ENCODE data around the gene GCK. TPM values are rescaled to one million over a fixed set of nuclear protein-coding genes. Genes with fewer than 3 reads are reported as not detected.

The GCK gene
- total and polyA plus RNA-seq, 2 of the 13 experiments (the other 11 are each of a cell fraction or from before 2014, with no cell fraction given) = not detected

DNA sequence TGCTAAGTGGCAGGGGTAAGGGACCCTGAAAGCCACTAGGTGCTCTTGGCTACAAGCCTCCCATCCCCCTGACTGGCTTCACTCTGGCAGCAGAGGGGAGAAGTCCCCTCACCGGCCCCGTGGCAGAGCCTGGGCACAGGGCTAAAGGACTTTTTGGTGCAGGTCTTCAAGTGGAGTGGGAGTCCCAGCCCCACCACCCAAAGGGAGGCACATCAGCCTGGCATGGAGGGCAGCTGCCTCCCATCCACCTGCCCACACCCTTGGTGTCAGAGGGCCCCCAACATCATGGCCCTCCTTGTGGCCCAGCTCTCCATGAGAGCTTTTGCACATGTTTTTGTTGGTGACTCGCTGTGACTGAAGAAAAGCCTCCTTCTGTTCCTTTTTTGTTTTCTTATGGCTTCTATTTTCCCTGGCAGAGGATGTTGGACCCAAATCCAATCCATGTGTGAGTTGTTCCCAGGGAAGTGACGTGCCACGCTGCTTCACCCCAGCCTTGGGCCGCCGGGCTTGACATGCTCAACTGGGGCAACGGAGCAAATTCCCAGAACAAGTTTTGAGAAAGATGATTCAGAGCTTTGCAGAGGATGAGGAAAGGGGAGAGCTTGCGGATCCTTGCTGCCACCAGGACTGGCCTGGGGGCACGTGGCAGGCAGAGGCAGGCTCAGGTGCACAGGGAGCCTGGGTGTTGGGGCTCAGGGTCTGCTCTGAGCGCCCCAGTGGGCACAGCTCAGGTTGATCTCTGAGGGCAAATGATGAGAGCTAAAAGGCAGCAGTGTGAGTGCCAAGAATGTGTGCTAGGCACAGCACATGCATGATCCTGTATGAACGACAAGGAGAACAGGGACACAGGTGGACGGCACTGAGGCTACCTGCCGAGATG lies 87.0 kb downstream of the GCK start:
- DNase-seq (ENCODE audit: low spot score) (no peak), FAIRE-seq (no peak), ATAC-seq (no peak; the same call in 2 of the 3 replicates)
- Histone ChIP-seq H3K4me2 (ENCODE audit: low read depth, low read length) (peak overlapping the region; percentile 7; the same call in 1 of the 2 replicates), H3K4me1 (ENCODE audit: insufficient read depth, low read length) (peaks cover 54% of the 10 kb centered on the region), H2AFZ (ENCODE audit: low read length) (no peak overlapping the region), H3K27ac (ENCODE audit: extremely low read length, insufficient read depth, low read length) (no peak overlapping the region), H3K4me3 (replicated peaks in 1 of 3; ENCODE audit: insufficient read depth in 1 of 3, low read depth in 2 of 3, low read length in 3 of 3) (no peak overlapping the region), H3K9ac (ENCODE audit: insufficient read depth, low read depth, low read length) (no peak overlapping the region), H3K79me2 (ENCODE audit: insufficient read depth, low read length) (no peaks in the 10 kb centered on the region), H3K36me3 (replicated peaks in 1 of 2; ENCODE audit: control insufficient read depth in 1 of 2, insufficient read depth in 2 of 2, low read length in 2 of 2) (no peaks in the 10 kb centered on the region), H4K20me1 (ENCODE audit: insufficient read depth, low read length) (no peaks in the 10 kb centered on the region), H3K9me3 (ENCODE audit: low read length) (no peaks in the 10 kb centered on the region), H3K27me3 (ENCODE audit: control insufficient read depth in 1 of 2, insufficient read depth in 2 of 2, low read length in 2 of 2) (peaks cover 7 to 32% of the 10 kb centered on the region in 2 experiments; a peak in 4 of 5 replicates)
- ChIA-PET POLR2A (interaction anchor here (0.9 to 1.9 kb wide), 4 partner anchors 8 to 21 kb away, joined by 4 to 7 read pairs (median 4); partner anchors contain the start of gene POLD2), CTCF (ENCODE audit: low intra/inter-chr PET ratio, low total read pairs) (no interaction called here)
- in situ Hi-C loops (cut with HindIII; ENCODE audit: extremely low pct_ligation_motif_present, low pct_unique_long_range_greater_than_20kb) = no loop called here
- no TSS peak for BruUV-seq (replicated peaks)
- no peak for TF ChIP-seq CREM (IDR thresholded peaks at IDR 0.05)
- no peak for TF ChIP-seq CREM (CRISPR knock-in tag; IDR thresholded peaks at IDR 0.05)
- no peak for TF ChIP-seq SP140L (CRISPR knock-in tag; IDR thresholded peaks at IDR 0.05; ENCODE audit: borderline replicate concordance)
- no peak for TF ChIP-seq ZNF672 (CRISPR knock-in tag; IDR thresholded peaks at IDR 0.05)
- TF ChIP-seq, protein P1, sequence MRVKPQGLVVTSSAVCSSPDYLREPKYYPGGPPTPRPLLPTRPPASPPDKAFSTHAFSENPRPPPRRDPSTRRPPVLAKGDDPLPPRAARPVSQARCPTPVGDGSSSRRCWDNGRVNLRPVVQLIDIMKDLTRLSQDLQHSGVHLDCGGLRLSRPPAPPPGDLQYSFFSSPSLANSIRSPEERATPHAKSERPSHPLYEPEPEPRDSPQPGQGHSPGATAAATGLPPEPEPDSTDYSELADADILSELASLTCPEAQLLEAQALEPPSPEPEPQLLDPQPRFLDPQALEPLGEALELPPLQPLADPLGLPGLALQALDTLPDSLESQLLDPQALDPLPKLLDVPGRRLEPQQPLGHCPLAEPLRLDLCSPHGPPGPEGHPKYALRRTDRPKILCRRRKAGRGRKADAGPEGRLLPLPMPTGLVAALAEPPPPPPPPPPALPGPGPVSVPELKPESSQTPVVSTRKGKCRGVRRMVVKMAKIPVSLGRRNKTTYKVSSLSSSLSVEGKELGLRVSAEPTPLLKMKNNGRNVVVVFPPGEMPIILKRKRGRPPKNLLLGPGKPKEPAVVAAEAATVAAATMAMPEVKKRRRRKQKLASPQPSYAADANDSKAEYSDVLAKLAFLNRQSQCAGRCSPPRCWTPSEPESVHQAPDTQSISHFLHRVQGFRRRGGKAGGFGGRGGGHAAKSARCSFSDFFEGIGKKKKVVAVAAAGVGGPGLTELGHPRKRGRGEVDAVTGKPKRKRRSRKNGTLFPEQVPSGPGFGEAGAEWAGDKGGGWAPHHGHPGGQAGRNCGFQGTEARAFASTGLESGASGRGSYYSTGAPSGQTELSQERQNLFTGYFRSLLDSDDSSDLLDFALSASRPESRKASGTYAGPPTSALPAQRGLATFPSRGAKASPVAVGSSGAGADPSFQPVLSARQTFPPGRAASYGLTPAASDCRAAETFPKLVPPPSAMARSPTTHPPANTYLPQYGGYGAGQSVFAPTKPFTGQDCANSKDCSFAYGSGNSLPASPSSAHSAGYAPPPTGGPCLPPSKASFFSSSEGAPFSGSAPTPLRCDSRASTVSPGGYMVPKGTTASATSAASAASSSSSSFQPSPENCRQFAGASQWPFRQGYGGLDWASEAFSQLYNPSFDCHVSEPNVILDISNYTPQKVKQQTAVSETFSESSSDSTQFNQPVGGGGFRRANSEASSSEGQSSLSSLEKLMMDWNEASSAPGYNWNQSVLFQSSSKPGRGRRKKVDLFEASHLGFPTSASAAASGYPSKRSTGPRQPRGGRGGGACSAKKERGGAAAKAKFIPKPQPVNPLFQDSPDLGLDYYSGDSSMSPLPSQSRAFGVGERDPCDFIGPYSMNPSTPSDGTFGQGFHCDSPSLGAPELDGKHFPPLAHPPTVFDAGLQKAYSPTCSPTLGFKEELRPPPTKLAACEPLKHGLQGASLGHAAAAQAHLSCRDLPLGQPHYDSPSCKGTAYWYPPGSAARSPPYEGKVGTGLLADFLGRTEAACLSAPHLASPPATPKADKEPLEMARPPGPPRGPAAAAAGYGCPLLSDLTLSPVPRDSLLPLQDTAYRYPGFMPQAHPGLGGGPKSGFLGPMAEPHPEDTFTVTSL (CRISPR knock-in tag; IDR thresholded peaks at IDR 0.05; ENCODE audit: borderline replicate concordance) = no peak
- TF ChIP-seq MTA3 (CRISPR knock-in tag; IDR thresholded peaks at IDR 0.05) = no peak
- no peak for TF ChIP-seq ZC3H4 (CRISPR knock-in tag; IDR thresholded peaks at IDR 0.05; ENCODE audit: borderline replicate concordance)
- no peak for TF ChIP-seq ZIK1 (CRISPR knock-in tag; IDR thresholded peaks at IDR 0.05; ENCODE audit: borderline replicate concordance, low read depth)
- intact Hi-C loops (cut with micrococcal nuclease; ENCODE audit: unreplicated experiment) = no loop called here
- 45% methylated on average over 12 of the region's 14 CpGs for WGBS (ENCODE audit: low lambda C conversion rate)

All from HepG2 (cell line).